SHP77 (cell line): ENCODE data around the gene CNN1.
A peak's percentile ranks its signal among the peaks of the same experiment; 100 is the strongest.

Experiments
- DNase-seq, 2 experiments: peaks; one replicate each; lab custom pipeline; 2025; lab: John Stamatoyannopoulos, UW

CNN1 gene

GRCh38 chr19:11534538-11534937 is 4.1 kb upstream of the CNN1 start:
- DNase-seq = no peak

GRCh38 chr19:11534948-11535347 is 3.7 kb upstream of the CNN1 start:
- DNase-seq = no peak

GRCh38 chr19:11535792-11536595 is 2.7 kb upstream of the CNN1 start:
- peak; percentile 72 to 78 for DNase-seq

- DNase-seq = no peak
These were observed 1.1 kb downstream of the CNN1 start for GRCh38 chr19:11539495-11540365.

- DNase-seq = no peak
These were observed 2.0 kb downstream of the CNN1 start for GRCh38 chr19:11540645-11541044.

GRCh38 chr19:11541238-11541637 is 2.6 kb downstream of the CNN1 start:
- no peak for DNase-seq

- no peak for DNase-seq
These were observed 9.5 kb downstream of the CNN1 start for GRCh38 chr19:11547929-11548700.

- no peak for DNase-seq
These were observed 10.8 kb downstream of the CNN1 start for GRCh38 chr19:11549386-11549953.

GRCh38 chr19:11550265-11550664 is 11.6 kb downstream of the CNN1 start:
- no peak for DNase-seq

GRCh38 chr19:11551603-11552235 is 13.1 kb downstream of the CNN1 start:
- no peak for DNase-seq

- DNase-seq = no peak
These were observed 14.2 kb downstream of the CNN1 start for GRCh38 chr19:11552666-11553372.

GRCh38 chr19:11554160-11554559 is 15.5 kb downstream of the CNN1 start:
- no peak for DNase-seq

GRCh38 chr19:11555246-11555645 is 16.6 kb downstream of the CNN1 start:
- no peak for DNase-seq

- DNase-seq = no peak
These were observed 18.2 kb downstream of the CNN1 start for GRCh38 chr19:11556634-11557420.

- DNase-seq = peak; percentile 98
These were observed 20.5 kb downstream of the CNN1 start, which contains the start of gene ELOF1 for GRCh38 chr19:11558881-11559828. ELOF1 (minus strand) TSS chr19:11559230; CDS start chr19:11554347, 4,883 bp downstream.

GRCh38 chr19:11560404-11561051 is 21.9 kb downstream of the CNN1 start:
- peak; percentile 76 to 83 for DNase-seq

- no peak for DNase-seq
These were observed 24.9 kb downstream of the CNN1 start for GRCh38 chr19:11563532-11563931.
